GM18508 (cell line): ENCODE results near the gene CSTF3.
"Not testable (repeated sequence)": the region's sequence is repeated elsewhere in the genome, so short reads cannot be mapped to it uniquely, and the experiment has no call there.

ENCODE experiments used
- ATAC-seq: cut with Tn5 transposase; IDR thresholded peaks from one replicate; pipeline ENCODE4 v1.9.1; 2021; ENCODE audit warnings: moderate number of reproducible peaks; ENCODE audit not compliant: insufficient read depth, unreplicated experiment

The CSTF3 gene

GRCh38 chr11:33094157-33094556 is 67.1 kb downstream of the CSTF3 start:
- ATAC-seq, result no peak

GRCh38 chr11:33089776-33090175 is 71.5 kb downstream of the CSTF3 start:
- no peak for ATAC-seq

GRCh38 chr11:33086017-33086416 is 75.3 kb downstream of the CSTF3 start:
- ATAC-seq, result no peak

- ATAC-seq, result no peak
These were observed 77.4 kb downstream of the CSTF3 start for GRCh38 chr11:33083918-33084317.

- no peak for ATAC-seq
These were observed 88.8 kb downstream of the CSTF3 start for GRCh38 chr11:33072465-33072864.

- no peak for ATAC-seq
These were observed 92.5 kb downstream of the CSTF3 start for GRCh38 chr11:33068611-33069340.

GRCh38 chr11:33067294-33067693 is 94.0 kb downstream of the CSTF3 start:
- no peak for ATAC-seq

GRCh38 chr11:33065445-33066178 is 95.7 kb downstream of the CSTF3 start:
- ATAC-seq, result no peak

- ATAC-seq, result no peak
These were observed 96.4 kb downstream of the CSTF3 start for GRCh38 chr11:33064866-33065265.

GRCh38 chr11:33064033-33064825 is 97.1 kb downstream of the CSTF3 start:
- ATAC-seq, result no peak

- ATAC-seq, result peak; percentile 40
These were observed 97.9 kb downstream of the CSTF3 start for GRCh38 chr11:33063326-33063881.

GRCh38 chr11:33062137-33062536 is 99.1 kb downstream of the CSTF3 start:
- no peak for ATAC-seq

GRCh38 chr11:33060271-33060670 is 101.0 kb downstream of the CSTF3 start:
- ATAC-seq, result no peak

GRCh38 chr11:33059331-33060007 is 101.8 kb downstream of the CSTF3 start:
- ATAC-seq, result no peak

- no peak for ATAC-seq
These were observed 104.0 kb downstream of the CSTF3 start for GRCh38 chr11:33057284-33057683.

- no peak for ATAC-seq
These were observed 105.9 kb downstream of the CSTF3 start for GRCh38 chr11:33055375-33055774.

GRCh38 chr11:33052231-33052630 is 109.0 kb downstream of the CSTF3 start:
- no peak for ATAC-seq

- ATAC-seq, result not testable (repeated sequence)
These were observed 111.5 kb downstream of the CSTF3 start for GRCh38 chr11:33049565-33050408.

- not testable (repeated sequence) for ATAC-seq
These were observed 112.6 kb downstream of the CSTF3 start for GRCh38 chr11:33048701-33049100.
